Central memory CD4-positive, alpha-beta T cell (primary cell): ENCODE data around the gene FZD10.

Experiments used
- DNase-seq: peaks from one replicate; pipeline ENCODE4 v3.0.0; 2022

Gene FZD10

DNA sequence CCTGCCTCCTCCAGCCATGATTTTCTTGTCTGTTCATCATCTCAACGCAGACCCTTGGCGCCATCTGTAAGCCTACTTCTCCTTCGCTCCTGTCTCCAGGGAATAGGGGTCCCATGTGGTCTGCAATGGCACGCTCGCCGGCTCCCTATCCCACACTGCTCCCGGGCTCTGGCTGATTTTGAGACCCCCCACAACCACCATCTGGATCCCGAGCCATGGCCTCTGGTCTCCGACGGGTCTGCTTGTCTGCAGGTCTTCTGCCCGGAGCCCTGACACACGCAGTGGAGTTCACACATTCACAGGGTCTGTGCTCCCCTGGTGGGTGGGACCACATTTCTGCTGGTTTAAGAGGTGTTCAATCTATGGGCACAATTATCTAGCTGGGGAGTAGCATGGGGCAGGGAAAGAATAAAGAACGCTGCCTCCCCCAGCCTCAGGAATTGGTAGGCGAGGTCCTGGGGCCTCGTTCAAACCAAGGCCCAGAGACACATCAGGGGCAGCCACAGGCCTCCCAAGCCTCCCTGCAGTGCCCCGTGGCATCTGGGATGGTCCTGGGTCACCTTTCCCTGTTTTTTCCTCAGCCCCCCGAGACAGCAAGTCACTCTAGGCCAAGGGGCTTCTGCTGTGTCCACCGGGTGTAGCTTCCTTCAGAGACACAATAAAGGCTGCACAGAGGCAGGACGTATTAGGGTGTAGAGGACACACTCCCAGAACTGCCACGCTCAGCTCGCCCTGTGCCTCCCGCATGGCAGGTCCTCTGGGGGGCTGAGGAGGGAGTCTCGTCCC, 21.5 kb downstream of the FZD10 start:
- DNase-seq: no peak

DNA sequence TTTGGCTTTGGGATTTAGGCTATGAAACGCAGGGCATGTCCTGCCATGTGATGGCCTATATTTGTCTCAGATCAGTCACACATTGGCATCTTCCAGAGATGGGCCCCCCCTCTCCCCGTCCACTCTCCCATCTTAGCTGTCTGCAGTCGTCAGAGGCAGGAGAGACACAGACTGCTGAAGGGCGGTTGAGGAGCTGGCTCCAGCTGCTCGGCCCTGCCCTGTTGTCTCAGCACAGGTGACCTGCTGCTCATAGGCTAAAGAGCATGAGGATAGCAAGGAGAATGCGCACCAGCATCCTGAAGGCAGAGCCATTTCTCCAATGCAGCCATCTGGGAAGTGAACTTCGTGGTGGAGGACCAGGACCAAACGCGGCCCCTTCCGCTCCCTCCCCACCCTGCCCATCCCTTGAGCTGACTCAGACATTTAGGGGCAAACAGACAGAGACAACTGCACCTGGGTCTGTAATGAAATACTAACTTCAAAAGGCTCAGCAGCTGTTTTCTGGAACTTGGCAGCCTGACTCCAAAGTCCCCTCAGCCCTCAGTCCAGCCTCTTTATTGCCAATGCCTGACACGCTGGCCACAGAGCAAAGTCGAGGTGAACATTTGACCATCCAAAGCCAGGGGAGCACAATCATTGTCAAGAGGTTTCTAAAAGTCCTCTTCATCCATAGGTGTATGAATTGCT, 22.3 kb downstream of the FZD10 start:
- no peak for DNase-seq

DNA sequence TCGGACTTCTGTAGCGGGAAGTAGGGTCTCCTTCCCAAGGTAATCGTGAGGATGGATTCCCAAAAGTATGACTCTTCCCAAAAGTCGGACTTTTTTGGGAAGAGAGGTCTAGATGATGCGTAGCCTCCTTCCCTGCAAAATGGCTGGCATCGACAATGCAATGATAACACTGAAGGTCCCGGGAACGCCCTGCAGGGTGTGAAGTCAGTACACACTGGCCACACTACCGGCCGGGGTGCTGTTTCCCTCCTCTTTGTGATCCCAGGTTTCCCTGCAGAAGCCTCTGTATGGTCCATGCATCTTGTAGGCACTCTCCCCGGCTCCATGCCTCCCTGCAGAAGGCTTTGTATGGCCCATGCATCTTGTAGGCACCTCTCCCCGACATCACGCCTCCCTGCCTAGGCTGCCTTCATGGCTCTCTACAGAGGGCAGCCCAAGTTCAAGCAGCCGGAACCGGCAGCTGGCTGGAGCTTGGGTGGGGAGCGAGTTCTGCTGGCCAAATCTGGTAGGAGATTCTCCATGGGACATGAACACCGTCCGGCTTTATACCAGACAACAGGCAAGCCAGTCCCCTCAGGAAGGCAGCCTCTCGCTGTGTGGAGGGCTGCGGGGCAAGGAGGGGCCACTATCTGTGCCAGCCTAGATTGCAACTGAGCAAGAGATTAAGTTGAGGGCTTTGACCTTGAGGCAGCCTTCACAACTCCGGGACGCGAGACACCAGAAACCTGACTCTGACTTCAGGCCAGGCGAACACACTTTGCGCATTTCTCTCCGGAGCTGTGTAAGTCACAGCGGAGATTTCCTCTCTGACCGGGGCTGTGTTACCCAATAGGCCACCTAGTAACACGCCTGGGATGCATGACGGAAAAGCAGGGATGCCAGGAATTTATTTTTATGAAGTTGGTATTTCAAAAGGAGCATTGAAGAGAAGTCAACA, 23.5 kb downstream of the FZD10 start:
- DNase-seq: no peak

GRCh38 chr12:130186651-130187268, 24.5 kb downstream of the FZD10 start:
- no peak for DNase-seq

DNA sequence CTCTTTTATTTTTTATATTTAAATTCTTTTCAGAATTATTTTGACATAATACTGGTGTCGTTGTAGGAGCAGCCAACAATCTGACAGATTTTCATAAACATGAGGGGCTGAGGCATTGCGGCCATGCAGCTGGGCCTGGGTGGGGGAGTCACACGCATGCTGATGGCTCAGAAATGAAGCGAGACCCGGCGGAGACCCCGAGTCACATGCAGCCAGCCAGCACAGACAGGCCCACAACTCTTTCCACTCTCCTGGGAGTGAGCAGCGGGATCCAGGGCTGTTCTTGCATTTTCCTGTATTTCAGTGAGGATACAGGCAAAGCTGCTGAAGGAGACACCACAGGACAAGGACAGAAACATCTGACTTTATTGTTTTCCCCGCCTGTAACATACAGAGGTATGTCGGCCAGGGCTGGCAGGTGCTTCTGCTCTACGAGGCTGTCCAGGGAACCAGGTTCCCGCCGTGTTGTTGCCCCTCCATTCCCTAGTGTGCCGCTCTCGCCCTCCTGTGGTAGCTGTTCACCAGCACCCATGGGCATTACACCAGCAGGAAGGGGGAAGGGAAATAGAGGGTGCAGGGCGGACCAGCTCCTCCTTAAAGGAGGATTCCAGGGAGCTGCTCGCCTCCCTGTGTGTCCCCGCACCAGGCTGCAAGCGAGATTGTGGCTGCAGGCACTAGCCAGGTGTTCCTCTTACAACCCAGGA, 30.5 kb downstream of the FZD10 start:
- DNase-seq: no peak

- DNase-seq: no peak
Measured at GRCh38 chr12:130194154-130194553, 31.9 kb downstream of the FZD10 start.

DNA sequence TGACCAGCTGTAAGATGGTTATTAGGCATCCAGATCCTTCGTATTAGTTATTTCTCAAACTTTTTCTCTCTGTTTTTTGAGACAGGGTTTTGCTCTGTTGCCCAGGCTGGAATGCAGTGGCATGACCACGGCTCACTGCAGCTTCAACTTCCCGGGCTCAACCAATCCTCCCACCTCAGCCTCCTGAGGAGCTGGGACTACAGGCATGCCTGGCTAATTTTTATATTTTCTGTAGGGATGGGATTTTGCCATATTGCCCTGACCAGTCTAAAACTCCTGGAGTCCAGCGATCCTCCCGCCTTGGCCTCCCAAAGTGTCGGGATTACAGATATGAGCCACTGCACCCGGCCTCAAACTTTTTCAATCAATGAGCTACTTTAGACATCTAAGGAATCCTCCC, 33.1 kb downstream of the FZD10 start:
- DNase-seq: no peak

GRCh38 chr12:130195776-130196175, 33.5 kb downstream of the FZD10 start:
- DNase-seq: no peak

DNA sequence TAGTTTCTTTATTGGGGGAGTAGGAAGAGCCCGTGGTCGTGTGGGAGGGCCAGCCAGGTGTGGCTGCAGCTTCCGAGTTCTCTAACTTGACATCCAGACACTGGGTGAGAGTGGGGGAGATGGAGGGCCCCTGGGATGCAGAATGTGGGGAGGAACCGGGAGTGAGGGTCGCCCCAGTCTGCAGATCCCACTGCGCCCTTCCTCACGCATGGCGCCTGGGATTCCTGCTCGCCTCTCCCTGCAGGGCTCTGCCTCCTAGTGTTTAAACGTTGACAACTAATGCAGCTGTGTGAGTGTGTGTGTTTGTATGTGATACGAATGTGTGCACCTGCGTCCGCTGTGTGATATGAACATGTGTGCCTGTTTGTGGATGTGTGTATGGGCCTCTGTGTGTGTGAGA, 34.6 kb downstream of the FZD10 start:
- DNase-seq: no peak

DNA sequence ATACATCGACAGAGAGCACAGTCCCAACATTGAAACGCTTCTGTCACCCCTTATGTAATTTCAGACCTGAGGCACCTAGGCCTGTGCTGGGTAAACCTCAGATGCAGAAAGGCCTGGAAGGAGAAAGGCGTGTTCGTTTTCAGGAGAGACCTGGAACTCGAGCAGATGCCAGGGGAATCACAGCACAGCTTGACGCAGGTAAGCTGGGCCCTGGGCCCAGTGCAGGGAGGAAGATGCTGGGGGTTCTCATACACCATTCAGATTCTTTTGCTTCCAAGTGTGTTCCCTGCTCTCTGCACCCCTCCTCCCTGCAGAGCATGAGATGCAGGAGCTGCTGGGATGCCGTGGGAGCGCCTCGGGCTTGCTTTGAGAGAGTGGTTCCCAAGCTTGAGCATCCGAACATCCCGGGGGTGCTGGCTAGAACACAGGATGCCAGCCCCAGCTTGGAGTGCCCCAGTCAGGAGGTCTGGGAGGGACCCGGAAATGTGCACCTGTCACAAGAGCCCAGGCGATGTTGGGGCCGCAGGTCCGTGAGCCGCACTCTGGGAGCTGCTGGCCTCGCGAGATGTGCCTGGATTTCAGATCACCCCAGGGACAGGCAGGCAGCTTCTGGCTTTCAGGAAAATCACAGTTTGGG, 35.9 kb downstream of the FZD10 start:
- no peak for DNase-seq

- DNase-seq: no peak
Measured at GRCh38 chr12:130198663-130199060, 36.4 kb downstream of the FZD10 start.

DNA sequence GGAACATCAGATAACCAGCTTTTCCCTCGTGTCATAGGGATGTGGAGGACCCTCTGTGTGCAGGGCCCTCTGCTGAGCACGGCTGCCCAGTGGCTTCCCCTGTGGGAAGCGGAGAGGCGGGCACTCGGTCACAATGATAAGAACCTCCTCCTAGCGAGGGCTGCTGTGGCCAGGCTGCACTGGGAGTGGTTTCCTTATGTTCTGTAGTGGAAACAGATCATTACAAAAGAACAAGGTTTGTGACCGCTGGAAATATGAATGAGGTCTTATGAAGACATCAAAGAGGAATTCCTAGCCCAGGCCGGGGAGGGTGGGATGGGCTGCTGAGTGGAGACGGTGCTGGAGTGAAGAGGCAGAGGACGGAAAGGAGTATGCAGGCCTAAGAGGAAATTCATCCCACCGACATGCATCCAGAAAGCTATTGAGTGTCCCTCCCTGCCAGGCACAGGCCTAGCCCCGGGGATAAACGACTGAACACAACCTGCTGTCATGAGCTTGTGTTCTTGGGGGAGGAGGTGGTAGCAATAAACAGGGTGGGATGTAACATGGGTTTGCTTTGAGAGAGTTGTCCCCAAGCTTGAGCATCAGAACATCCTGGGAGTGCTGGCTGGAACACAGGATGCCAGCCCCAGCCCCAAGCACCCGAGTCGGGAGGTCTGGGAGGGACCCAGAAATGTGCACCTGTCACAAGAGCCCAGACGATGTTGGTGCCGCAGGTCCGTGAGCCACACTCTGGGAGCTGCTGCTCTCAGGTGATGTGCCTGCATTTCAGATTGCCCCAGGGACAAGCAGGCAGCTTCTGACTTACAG, 37.5 kb downstream of the FZD10 start:
- DNase-seq: no peak

DNA sequence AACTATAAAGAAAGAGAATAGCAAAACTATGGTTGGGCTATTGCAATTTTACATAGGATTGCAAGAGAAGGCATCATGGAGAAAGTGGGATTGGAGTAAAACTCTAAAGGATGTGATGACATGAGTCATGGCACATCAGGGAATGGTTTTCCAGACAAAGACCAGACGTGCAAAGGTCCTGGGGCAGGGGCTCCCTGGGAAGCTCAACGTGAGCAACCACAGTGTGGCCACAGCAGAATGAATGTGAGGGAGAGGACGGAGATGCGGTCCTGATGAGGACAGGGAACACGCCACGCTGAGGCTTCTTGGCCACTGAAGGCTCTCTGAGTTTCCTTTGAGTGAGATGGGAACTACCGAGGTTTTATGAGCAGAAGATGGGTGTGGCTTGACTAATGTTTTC, 38.2 kb downstream of the FZD10 start:
- no peak for DNase-seq

GRCh38 chr12:130201037-130201436, 38.8 kb downstream of the FZD10 start:
- no peak for DNase-seq

- no peak for DNase-seq
Measured at GRCh38 chr12:130202201-130202600, 39.9 kb downstream of the FZD10 start.

DNA sequence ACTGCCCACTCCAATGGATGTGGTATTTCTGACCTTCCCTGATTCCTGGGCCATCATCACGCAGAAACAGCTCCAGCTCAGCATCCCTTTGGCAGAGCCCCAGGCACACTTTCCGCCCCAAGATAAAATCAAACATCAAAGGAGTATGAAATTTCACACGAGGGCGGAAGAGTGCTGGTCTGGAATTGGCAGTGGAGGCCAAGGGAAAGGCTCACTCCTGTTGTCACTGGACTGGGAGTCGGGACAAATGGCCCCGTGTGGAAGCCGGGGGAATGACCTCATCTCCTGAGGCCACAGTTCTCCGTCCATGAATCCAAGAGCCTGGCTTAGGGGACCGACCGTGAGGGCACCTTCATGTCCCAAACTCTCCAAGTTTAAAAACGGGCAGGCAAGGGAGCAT, 40.9 kb downstream of the FZD10 start:
- no peak for DNase-seq

- DNase-seq: no peak
Measured at GRCh38 chr12:130204541-130204953, 42.3 kb downstream of the FZD10 start.

GRCh38 chr12:130205495-130205894, 43.2 kb downstream of the FZD10 start:
- DNase-seq: no peak

- no peak for DNase-seq
Measured at GRCh38 chr12:130212384-130212989, 50.2 kb downstream of the FZD10 start.

- no peak for DNase-seq
Measured at GRCh38 chr12:130213249-130213648, 51.0 kb downstream of the FZD10 start.
